GM23338 (cell line): Measurements from ENCODE around the gene SOHLH2. TPM values are rescaled to one million over a fixed set of nuclear protein-coding genes. Genes with fewer than 3 reads are reported as not detected.

Source experiments
- ATAC-seq: fragments of 200-7000 bp; cut with Tn5 transposase; 3 replicates; pipeline ENCODE4 v1.9.1; 2020
- DNase-seq: peaks from one replicate; pipeline ENCODE4 v3.0.0-alpha.2; 2015; ENCODE audit warnings: low spot score
- H2AFZ ChIP-seq: fragments of 200-600 bp; sonication (generic); 2 replicates; pipeline ENCODE4 v1.8.0; 2016; ENCODE audit warnings: antibody characterized with exemption, mild to moderate bottlenecking, moderate library complexity
- H3F3A ChIP-seq: fragments of 200-600 bp; sonication (generic); replicated peaks from 2 replicates; pipeline ENCODE4 v1.8.0; 2017; ENCODE audit warnings: antibody characterized with exemption, mixed run types, low read depth
- H3K27ac ChIP-seq: fragments of 200-600 bp; sonication (generic); 2 replicates; pipeline ENCODE4 v1.6.1; 2016; ENCODE audit warnings: low read depth
- H3K27me3 ChIP-seq: fragments of 200-600 bp; sonication (generic); 2 replicates; pipeline ENCODE4 v1.8.0; 2016; ENCODE audit warnings: mild to moderate bottlenecking, mixed run types, moderate library complexity; ENCODE audit not compliant: insufficient read depth
- H3K36me3 ChIP-seq: fragments of 200-600 bp; sonication (generic); 2 replicates; pipeline ENCODE4 v1.8.0; 2016; ENCODE audit warnings: mild to moderate bottlenecking; ENCODE audit not compliant: insufficient read depth
- H3K4me1 ChIP-seq: fragments of 200-600 bp; sonication (generic); 2 replicates; pipeline ENCODE4 v1.8.0; 2016; ENCODE audit warnings: mild to moderate bottlenecking, moderate library complexity; ENCODE audit not compliant: insufficient read depth
- H3K4me2 ChIP-seq: fragments of 200-600 bp; sonication (generic); 2 replicates; pipeline ENCODE4 v1.7.1; 2017; ENCODE audit warnings: mixed run types
- H3K4me3 ChIP-seq: fragments of 200-600 bp; sonication (generic); 2 replicates; pipeline ENCODE4 v1.6.1; 2016; ENCODE audit warnings: mixed run types
- H3K79me2 ChIP-seq: fragments of 200-600 bp; sonication (generic); replicated peaks from 2 replicates; pipeline ENCODE4 v1.8.0; 2017; ENCODE audit warnings: mild to moderate bottlenecking; ENCODE audit not compliant: insufficient read depth
- H3K9me2 ChIP-seq: fragments of 200-600 bp; sonication (generic); 2 replicates; pipeline ENCODE4 v1.8.0; 2017; ENCODE audit not compliant: insufficient read depth
- H4K20me1 ChIP-seq: fragments of 200-600 bp; sonication (generic); replicated peaks from 2 replicates; pipeline ENCODE4 v1.8.0; 2017; ENCODE audit warnings: mild to moderate bottlenecking; ENCODE audit not compliant: insufficient read depth
- H3K27ac Mint-ChIP-seq: 2 replicates; pipeline ENCODE4 v1.8.0; 2020; ENCODE audit warnings: inconsistent platforms, mild to moderate bottlenecking, moderate library complexity, mixed read lengths
- H3K27me3 Mint-ChIP-seq: 3 replicates; pipeline ENCODE4 v1.8.0; 2022; ENCODE audit warnings: low read depth, mild to moderate bottlenecking, moderate library complexity, mixed read lengths, inconsistent platforms; ENCODE audit not compliant: insufficient read depth, poor library complexity
- H3K36me3 Mint-ChIP-seq: 3 replicates; pipeline ENCODE4 v1.8.0; 2021; ENCODE audit warnings: low read depth, mild to moderate bottlenecking, inconsistent platforms, moderate library complexity, mixed read lengths
- H3K4me1 Mint-ChIP-seq: 3 replicates; pipeline ENCODE4 v1.8.0; 2020; ENCODE audit warnings: mild to moderate bottlenecking, inconsistent platforms, mixed read lengths
- H3K4me3 Mint-ChIP-seq: 3 replicates; pipeline ENCODE4 v1.8.0; 2021; ENCODE audit warnings: moderate library complexity, mild to moderate bottlenecking, inconsistent platforms, mixed read lengths
- H3K9me3 Mint-ChIP-seq: 3 replicates; pipeline ENCODE4 v1.8.0; 2020; ENCODE audit warnings: moderate library complexity, mild to moderate bottlenecking, inconsistent platforms, mixed read lengths
- CREB1 ChIP-seq: fragments of 250-450 bp; sonication (Bioruptor Pico); IDR thresholded peaks from 2 replicates; pipeline ENCODE4 v1.5.0; 2020; ENCODE audit warnings: low read depth, mild to moderate bottlenecking, moderate library complexity
- JUNB ChIP-seq: IDR thresholded peaks from one replicate; pipeline ENCODE4 v1.6.1; 2016; ENCODE audit warnings: antibody characterized with exemption; ENCODE audit not compliant: unreplicated experiment
- NANOG ChIP-seq: IDR thresholded peaks from 2 replicates; pipeline ENCODE4 v1.6.1; 2016; ENCODE audit warnings: antibody characterized with exemption, borderline replicate concordance
- ZNF462 ChIP-seq: fragments of 250-450 bp; sonication (Bioruptor Pico); IDR thresholded peaks from 2 replicates; pipeline ENCODE4 v1.5.0; 2020; ENCODE audit warnings: mild to moderate bottlenecking, moderate library complexity
- polyA plus RNA-seq: library from polyadenylated mRNA; unstranded; fragments of >200 nt; fragmentation: Nextera tagmentation; extraction: Ambion mirVana; gene quantifications from 2 replicates; pipeline ENCODE4 v1.2.1, GENCODE V29; 2016
- total RNA-seq: library from RNA; depleted of rRNA; stranded (reverse); fragments of >200 nt; shearing (Covaris generic); gene quantifications from 2 replicates; pipeline ENCODE4 v1.2.3, GENCODE V29; 2014
- TF ChIP-seq, protein P1 (sequence below), 2 experiments: fragments of 200-600 bp in 1 of 2; sonication (generic) in 1 of 2; conservative IDR thresholded peaks; 2 replicates each; pipeline versions ENCODE4 v1.5.1 to v1.6.1; 2016 to 2017; ENCODE audit warnings: antibody characterized with exemption in 2 of 2, low read depth in 2 of 2, mild to moderate bottlenecking in 2 of 2, moderate library complexity in 1 of 2
- TF ChIP-seq, protein P2 (sequence below): IDR thresholded peaks from one replicate; pipeline ENCODE4 v1.6.1; 2018; ENCODE audit warnings: antibody characterized with exemption; ENCODE audit not compliant: unreplicated experiment
- TF ChIP-seq, protein P3 (sequence below): IDR thresholded peaks from 2 replicates; pipeline ENCODE4 v1.6.1; 2016; ENCODE audit warnings: antibody characterized with exemption

SOHLH2 gene
- total and polyA plus RNA-seq, 2 experiments from 2014 or later, result 1.8 to 2.8 TPM

GRCh38 chr13:36134632-36135031 is 79.7 kb downstream of the SOHLH2 start:
- no peaks in the 10 kb centered on the region for H3K9me2 ChIP-seq
- no peaks in the 10 kb centered on the region for H3K36me3 Mint-ChIP-seq
- peaks cover 7% of the 10 kb centered on the region for H3K79me2 ChIP-seq
- no peaks in the 10 kb centered on the region for H4K20me1 ChIP-seq
- H3K4me2 ChIP-seq, result no peak overlapping the region
- peaks cover 22% of the 10 kb centered on the region for H3K27me3 ChIP-seq
- H3K9me3 Mint-ChIP-seq, result no peaks in the 10 kb centered on the region; the same call in 2 of the 3 replicates
- peaks cover 3% of the 10 kb centered on the region; the same call in 1 of the 2 replicates for H3F3A ChIP-seq
- H3K4me3 Mint-ChIP-seq, result no peak overlapping the region
- peaks cover 13% of the 10 kb centered on the region for H3K4me1 ChIP-seq
- DNase-seq (no peak), ATAC-seq (no peak)
- H3K27me3 Mint-ChIP-seq, result peaks cover 18% of the 10 kb centered on the region
- H2AFZ ChIP-seq, result peak overlapping the region; percentile 40; the same call in 1 of the 2 replicates
- H3K27ac Mint-ChIP-seq, result no peak overlapping the region
- H3K27ac ChIP-seq, result no peak overlapping the region
- no peak overlapping the region for H3K4me3 ChIP-seq
- H3K4me1 Mint-ChIP-seq, result peaks cover 11% of the 10 kb centered on the region
- TF ChIP-seq, protein P1, sequence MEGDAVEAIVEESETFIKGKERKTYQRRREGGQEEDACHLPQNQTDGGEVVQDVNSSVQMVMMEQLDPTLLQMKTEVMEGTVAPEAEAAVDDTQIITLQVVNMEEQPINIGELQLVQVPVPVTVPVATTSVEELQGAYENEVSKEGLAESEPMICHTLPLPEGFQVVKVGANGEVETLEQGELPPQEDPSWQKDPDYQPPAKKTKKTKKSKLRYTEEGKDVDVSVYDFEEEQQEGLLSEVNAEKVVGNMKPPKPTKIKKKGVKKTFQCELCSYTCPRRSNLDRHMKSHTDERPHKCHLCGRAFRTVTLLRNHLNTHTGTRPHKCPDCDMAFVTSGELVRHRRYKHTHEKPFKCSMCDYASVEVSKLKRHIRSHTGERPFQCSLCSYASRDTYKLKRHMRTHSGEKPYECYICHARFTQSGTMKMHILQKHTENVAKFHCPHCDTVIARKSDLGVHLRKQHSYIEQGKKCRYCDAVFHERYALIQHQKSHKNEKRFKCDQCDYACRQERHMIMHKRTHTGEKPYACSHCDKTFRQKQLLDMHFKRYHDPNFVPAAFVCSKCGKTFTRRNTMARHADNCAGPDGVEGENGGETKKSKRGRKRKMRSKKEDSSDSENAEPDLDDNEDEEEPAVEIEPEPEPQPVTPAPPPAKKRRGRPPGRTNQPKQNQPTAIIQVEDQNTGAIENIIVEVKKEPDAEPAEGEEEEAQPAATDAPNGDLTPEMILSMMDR (conservative IDR thresholded peaks at IDR 0.05; ENCODE audit: low read depth in 2 of 2), result no peak
- TF ChIP-seq, protein P2, sequence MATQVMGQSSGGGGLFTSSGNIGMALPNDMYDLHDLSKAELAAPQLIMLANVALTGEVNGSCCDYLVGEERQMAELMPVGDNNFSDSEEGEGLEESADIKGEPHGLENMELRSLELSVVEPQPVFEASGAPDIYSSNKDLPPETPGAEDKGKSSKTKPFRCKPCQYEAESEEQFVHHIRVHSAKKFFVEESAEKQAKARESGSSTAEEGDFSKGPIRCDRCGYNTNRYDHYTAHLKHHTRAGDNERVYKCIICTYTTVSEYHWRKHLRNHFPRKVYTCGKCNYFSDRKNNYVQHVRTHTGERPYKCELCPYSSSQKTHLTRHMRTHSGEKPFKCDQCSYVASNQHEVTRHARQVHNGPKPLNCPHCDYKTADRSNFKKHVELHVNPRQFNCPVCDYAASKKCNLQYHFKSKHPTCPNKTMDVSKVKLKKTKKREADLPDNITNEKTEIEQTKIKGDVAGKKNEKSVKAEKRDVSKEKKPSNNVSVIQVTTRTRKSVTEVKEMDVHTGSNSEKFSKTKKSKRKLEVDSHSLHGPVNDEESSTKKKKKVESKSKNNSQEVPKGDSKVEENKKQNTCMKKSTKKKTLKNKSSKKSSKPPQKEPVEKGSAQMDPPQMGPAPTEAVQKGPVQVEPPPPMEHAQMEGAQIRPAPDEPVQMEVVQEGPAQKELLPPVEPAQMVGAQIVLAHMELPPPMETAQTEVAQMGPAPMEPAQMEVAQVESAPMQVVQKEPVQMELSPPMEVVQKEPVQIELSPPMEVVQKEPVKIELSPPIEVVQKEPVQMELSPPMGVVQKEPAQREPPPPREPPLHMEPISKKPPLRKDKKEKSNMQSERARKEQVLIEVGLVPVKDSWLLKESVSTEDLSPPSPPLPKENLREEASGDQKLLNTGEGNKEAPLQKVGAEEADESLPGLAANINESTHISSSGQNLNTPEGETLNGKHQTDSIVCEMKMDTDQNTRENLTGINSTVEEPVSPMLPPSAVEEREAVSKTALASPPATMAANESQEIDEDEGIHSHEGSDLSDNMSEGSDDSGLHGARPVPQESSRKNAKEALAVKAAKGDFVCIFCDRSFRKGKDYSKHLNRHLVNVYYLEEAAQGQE, result peak; percentile 60
- TF ChIP-seq NANOG, result no peak
- TF ChIP-seq, protein P3, sequence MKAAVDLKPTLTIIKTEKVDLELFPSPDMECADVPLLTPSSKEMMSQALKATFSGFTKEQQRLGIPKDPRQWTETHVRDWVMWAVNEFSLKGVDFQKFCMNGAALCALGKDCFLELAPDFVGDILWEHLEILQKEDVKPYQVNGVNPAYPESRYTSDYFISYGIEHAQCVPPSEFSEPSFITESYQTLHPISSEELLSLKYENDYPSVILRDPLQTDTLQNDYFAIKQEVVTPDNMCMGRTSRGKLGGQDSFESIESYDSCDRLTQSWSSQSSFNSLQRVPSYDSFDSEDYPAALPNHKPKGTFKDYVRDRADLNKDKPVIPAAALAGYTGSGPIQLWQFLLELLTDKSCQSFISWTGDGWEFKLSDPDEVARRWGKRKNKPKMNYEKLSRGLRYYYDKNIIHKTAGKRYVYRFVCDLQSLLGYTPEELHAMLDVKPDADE, result no peak
- TF ChIP-seq JUNB, result no peak
- H3K36me3 ChIP-seq, result no peaks in the 10 kb centered on the region

DNA sequence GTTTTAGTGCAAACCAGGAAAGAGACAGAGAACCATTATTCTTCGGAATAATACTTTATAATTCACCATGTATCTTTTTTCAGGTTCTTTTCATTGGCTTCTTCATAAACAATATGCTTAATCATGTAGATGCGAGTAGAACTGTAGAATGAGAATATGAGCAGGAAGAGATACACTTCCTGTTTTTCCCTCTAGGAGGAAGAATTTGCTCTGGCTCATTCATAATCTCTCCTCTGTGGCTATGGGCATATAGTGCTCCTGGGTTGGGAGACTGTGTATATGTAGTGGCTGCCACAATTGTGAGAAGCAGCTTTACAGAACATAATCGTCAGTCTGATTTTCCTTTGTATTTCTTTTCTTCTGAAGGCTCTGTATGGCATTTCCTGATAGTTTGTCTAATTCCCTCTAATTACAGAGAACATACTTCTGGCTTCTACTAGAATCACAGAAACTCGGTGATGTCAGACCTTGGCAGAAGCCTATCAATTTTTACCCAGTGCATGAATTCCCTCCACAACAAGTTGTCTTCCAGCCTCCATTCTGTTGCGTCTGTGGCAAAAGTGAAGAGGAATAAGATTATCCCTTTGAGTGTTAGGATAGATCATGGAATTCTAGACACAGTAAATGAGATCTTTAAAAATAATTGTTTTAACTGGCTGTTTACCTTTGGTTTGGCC is 80.3 kb downstream of the SOHLH2 start:
- Histone ChIP-seq H3F3A (peaks cover 4% of the 10 kb centered on the region; the same call in 1 of the 2 replicates), H3K4me1 (peaks cover 17% of the 10 kb centered on the region), H4K20me1 (no peaks in the 10 kb centered on the region), H3K4me3 (no peak overlapping the region), H3K27ac (no peak overlapping the region), H3K4me2 (no peak overlapping the region), H3K27me3 (peaks cover 27% of the 10 kb centered on the region), H3K36me3 (no peaks in the 10 kb centered on the region; the same call in 1 of the 2 replicates), H3K9me2 (no peaks in the 10 kb centered on the region), H2AFZ (peak overlapping the region; percentile 40; the same call in 1 of the 2 replicates), H3K79me2 (peaks cover 10% of the 10 kb centered on the region)
- TF ChIP-seq ZNF462, result no peak
- no peak for TF ChIP-seq CREB1 (CRISPR knock-in tag)
- Mint-ChIP-seq H3K27me3 (peaks cover 22% of the 10 kb centered on the region), H3K4me3 (no peak overlapping the region), H3K27ac (no peak overlapping the region), H3K36me3 (no peaks in the 10 kb centered on the region), H3K4me1 (peaks cover 11% of the 10 kb centered on the region), H3K9me3 (no peaks in the 10 kb centered on the region; the same call in 2 of the 3 replicates)
- ATAC-seq, result no peak
- DNase-seq, result peak; percentile 20
